Effector memory CD8-positive, alpha-beta T cell (primary cell): ENCODE measurements around the gene L3MBTL4.

Experiments used
- ATAC-seq: fragments of 150-1000 bp; cut with Tn5 transposase; replicated peaks from 2 replicates; pipeline ENCODE4 v1.10.0; 2021; ENCODE audit warnings: mild to moderate bottlenecking, moderate library complexity
- DNase-seq, 3 experiments: peaks; one replicate each; pipeline ENCODE4 v3.0.0; 2021
- H3K27ac Mint-ChIP-seq, 2 donors: one replicate each; pipeline ENCODE4 v1.8.0; 2022; ENCODE audit warnings: mild to moderate bottlenecking in 2 of 2, mixed read lengths in 2 of 2, moderate library complexity in 2 of 2
- H3K27me3 Mint-ChIP-seq, 2 donors: one replicate each; pipeline ENCODE4 v1.8.0; 2022; ENCODE audit warnings: mixed read lengths in 2 of 2
- H3K36me3 Mint-ChIP-seq: one replicate; pipeline ENCODE4 v1.8.0; 2022; ENCODE audit warnings: mild to moderate bottlenecking, moderate library complexity, mixed read lengths; ENCODE audit not compliant: insufficient read depth
- H3K4me1 Mint-ChIP-seq, 2 donors: one replicate each; pipeline ENCODE4 v1.8.0; 2022; ENCODE audit warnings: low read depth in 2 of 2, mixed read lengths in 2 of 2
- H3K4me3 Mint-ChIP-seq, 2 donors: one replicate each; pipeline ENCODE4 v1.8.0; 2022; ENCODE audit warnings: mild to moderate bottlenecking in 2 of 2, mixed read lengths in 2 of 2, moderate library complexity in 2 of 2
- H3K9me3 Mint-ChIP-seq, 2 donors: one replicate each; pipeline ENCODE4 v1.8.0; 2022; ENCODE audit warnings: mixed read lengths in 2 of 2

Gene L3MBTL4

DNA sequence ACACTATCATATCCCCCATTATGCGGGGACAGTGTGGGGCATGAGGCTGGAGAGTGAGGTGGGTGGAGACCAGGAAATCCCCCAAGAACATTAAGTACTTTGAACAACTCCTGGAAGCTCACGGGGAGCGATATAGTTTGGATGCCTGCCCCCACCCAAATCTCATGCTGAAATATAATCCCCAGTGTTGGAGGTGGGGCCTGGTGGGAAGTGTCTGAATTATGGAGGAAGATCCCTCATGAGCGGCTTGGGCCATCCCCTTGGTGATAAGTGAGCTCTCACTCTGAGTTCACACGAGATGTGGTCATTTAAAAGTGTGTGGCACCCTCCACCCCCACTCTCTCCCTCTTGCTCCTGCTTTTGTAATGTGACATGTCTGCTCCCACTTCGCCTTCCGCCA is 422.3 kb downstream of the L3MBTL4 start:
- peaks cover 3 to 12% of the 10 kb centered on the region in 2 donors for H3K9me3 Mint-ChIP-seq
- no peak overlapping the region for H3K4me3 Mint-ChIP-seq
- H3K27me3 Mint-ChIP-seq, result no peaks in the 10 kb centered on the region
- H3K36me3 Mint-ChIP-seq, result no peaks in the 10 kb centered on the region
- no peak for DNase-seq
- no peaks in the 10 kb centered on the region for H3K4me1 Mint-ChIP-seq
- H3K27ac Mint-ChIP-seq, result no peak overlapping the region
- no peak for ATAC-seq

DNA sequence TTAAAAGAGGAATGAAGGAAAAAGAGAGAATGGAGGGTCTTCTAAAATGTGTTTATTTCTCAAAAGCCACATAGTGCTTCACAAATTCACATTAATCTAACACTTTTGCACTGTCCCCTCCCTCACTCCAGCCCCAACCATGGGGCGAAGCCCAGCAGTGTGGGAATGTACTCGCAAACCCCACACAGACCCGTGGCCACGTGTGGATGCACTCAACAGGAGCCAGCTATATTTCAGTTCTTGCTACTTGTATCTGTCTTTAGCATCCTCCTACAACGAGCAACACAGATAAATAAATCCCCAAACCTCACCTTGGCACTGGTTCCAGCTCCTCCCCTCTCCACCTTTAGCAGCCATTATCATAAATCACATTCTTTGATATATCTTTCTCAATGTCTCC is 427.5 kb downstream of the L3MBTL4 start:
- Mint-ChIP-seq H3K27ac (no peak overlapping the region), H3K9me3 (peaks cover 3 to 7% of the 10 kb centered on the region in 2 donors), H3K4me1 (no peaks in the 10 kb centered on the region), H3K36me3 (no peaks in the 10 kb centered on the region), H3K27me3 (no peaks in the 10 kb centered on the region), H3K4me3 (no peak overlapping the region)
- ATAC-seq, result no peak
- DNase-seq, result no peak

DNA sequence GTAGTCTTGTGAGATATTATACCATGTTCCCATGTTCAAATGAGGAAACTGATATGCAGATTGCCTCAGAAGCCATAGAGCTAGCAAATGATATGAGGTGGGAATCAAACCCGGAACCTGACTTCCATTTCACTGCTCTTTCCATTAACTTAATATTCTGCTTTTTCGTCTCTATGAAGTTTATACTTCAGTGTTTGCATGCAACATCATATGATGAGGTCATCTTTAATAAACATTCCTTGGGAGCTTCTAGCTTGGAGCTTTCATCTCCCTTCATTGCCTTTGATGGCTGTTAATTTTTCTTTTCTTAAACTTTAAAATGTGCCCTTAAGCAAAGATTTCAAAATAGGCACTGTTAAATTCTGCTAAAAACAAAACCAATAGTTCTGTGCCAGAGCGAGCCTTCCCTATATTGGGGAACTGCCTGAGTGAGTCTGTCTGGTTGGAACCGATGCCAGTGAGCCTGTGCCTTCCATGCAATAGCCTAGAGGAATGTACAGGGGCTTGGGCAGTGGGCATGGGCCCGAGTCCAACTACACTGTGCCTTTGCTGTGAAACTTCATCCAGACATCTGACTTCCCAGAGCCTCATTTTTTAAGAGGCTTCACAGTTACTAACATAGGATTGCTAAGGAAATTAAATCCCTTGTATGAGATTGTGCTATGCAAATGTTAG is 428.3 kb downstream of the L3MBTL4 start:
- peaks cover 0 to 7% of the 10 kb centered on the region in 2 donors for H3K9me3 Mint-ChIP-seq
- no peak overlapping the region for H3K27ac Mint-ChIP-seq
- DNase-seq (no peak), ATAC-seq (no peak)
- H3K27me3 Mint-ChIP-seq, result no peaks in the 10 kb centered on the region
- H3K4me1 Mint-ChIP-seq, result no peaks in the 10 kb centered on the region
- no peak overlapping the region for H3K4me3 Mint-ChIP-seq
- no peaks in the 10 kb centered on the region for H3K36me3 Mint-ChIP-seq

DNA sequence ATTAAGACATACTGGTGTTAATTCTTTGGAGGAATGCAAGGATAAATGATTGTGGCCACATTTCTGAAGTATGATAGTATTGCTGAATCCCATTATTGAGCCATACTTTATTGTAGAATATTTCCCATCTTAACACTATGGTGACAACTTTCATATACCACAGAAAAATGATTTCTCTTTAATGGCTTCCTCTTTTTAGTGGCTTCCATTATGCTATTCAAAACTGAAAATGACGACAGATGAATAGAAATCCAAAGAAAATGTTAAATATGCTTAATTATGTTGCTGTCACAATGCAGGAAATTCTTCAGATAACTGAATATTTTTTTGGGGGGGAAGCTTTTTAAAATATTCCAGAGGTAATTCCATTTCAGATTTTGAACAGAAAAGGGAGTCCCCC is 430.5 kb downstream of the L3MBTL4 start:
- Mint-ChIP-seq H3K27me3 (no peaks in the 10 kb centered on the region), H3K27ac (no peak overlapping the region), H3K4me1 (no peaks in the 10 kb centered on the region), H3K36me3 (no peaks in the 10 kb centered on the region), H3K4me3 (no peak overlapping the region), H3K9me3 (no peaks in the 10 kb centered on the region)
- ATAC-seq (no peak), DNase-seq (no peak)

DNA sequence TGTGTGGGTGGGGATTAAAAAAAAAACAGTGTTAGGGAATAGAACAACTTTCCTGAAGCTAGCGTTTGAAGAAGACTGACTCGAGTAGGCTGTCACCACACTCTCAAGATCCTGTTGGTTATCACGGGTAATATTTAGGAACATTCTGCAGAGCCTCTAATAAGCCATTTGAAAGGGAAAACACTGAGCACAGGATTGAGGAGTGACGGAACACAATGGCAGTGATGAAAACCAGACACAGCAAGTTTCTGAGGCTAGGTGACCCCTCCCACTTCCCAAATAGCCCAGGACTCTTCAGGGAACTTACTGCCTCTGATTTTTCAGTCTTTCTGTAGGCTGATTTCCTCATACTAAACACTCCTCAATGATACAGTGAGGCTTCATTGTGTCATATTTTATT is 431.2 kb downstream of the L3MBTL4 start:
- DNase-seq (no peak), ATAC-seq (no peak)

DNA sequence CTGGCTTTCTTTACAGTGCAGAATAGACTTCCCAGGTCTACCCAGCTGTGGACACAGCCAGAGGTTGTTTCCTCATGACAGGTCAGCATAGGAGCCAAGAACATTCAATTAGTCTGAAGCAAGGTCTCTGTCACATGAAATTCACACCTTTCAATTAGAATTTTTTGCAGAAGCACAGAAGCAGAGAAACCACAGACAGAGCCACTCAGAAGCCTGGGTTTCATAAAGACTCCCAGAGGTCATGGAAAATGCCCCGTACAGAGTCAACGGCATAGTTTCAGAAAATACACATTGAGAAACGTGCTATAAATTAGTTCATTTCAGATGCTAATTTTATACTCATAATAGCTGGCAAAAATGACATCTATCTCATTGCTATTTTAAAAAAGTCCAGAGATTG is 432.4 kb downstream of the L3MBTL4 start:
- H3K27ac Mint-ChIP-seq, result no peak overlapping the region
- H3K36me3 Mint-ChIP-seq, result no peaks in the 10 kb centered on the region
- no peak overlapping the region for H3K4me3 Mint-ChIP-seq
- DNase-seq, result no peak
- H3K4me1 Mint-ChIP-seq, result no peaks in the 10 kb centered on the region
- H3K27me3 Mint-ChIP-seq, result no peaks in the 10 kb centered on the region
- ATAC-seq, result no peak
- H3K9me3 Mint-ChIP-seq, result no peaks in the 10 kb centered on the region

More for the DNA sequence above, 431.2 kb downstream of the L3MBTL4 start:
- Mint-ChIP-seq H3K27me3 (no peaks in the 10 kb centered on the region), H3K9me3 (no peaks in the 10 kb centered on the region), H3K36me3 (no peaks in the 10 kb centered on the region), H3K4me3 (no peak overlapping the region), H3K4me1 (no peaks in the 10 kb centered on the region), H3K27ac (no peak overlapping the region)

DNA sequence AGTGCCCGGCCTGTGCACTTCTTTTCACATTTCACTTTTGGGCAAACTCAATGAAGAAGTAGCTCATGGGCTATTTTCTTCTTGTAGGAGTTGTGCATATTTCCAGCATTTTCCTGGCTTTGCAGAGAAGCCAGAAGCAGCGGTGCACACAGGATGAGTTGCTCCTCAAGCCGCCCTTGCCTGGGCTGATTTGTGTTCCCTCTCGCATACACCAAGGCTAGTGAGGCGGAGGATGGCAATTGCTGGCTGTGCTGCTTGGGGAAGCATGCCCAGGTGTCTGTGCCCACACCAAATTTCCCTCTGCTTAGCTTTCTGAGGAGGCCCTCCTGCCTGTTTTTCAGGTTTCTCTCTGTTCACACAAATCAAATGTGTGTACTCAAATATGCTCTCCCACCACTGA is 434.0 kb downstream of the L3MBTL4 start:
- no peak overlapping the region for H3K4me3 Mint-ChIP-seq
- ATAC-seq (no peak), DNase-seq (no peak)
- H3K9me3 Mint-ChIP-seq, result no peaks in the 10 kb centered on the region
- no peaks in the 10 kb centered on the region for H3K36me3 Mint-ChIP-seq
- no peaks in the 10 kb centered on the region for H3K27me3 Mint-ChIP-seq
- H3K27ac Mint-ChIP-seq, result no peak overlapping the region
- H3K4me1 Mint-ChIP-seq, result no peaks in the 10 kb centered on the region

DNA sequence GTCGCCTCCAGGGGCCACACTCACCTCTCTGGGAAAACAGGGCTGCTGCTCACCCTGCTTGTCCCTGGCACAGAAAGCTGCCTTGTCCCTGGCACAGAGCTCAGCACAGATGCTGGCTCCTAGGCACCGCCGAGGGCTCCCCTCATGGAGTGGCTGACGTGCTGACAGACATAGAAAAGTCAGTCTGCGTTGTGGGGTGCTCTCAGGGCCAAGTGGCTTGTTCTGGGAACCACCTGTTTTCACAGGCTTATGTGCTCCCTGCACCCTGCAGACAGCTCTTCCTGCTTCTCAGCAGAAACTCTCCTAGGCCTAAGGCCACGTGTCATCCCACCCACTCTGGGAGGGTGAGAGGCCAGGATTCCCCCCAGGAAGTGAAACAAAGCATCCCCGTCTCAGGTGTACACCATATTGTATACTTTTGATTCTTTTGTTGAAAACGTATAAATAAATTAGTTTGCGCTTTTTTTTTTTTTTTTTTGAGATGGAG is 434.7 kb downstream of the L3MBTL4 start:
- no peaks in the 10 kb centered on the region for H3K4me1 Mint-ChIP-seq
- H3K27me3 Mint-ChIP-seq, result no peaks in the 10 kb centered on the region
- ATAC-seq, result no peak
- H3K36me3 Mint-ChIP-seq, result no peaks in the 10 kb centered on the region
- peaks cover 0 to 2% of the 10 kb centered on the region in 2 donors for H3K9me3 Mint-ChIP-seq
- H3K27ac Mint-ChIP-seq, result no peak overlapping the region
- H3K4me3 Mint-ChIP-seq, result no peak overlapping the region
- no peak for DNase-seq

DNA sequence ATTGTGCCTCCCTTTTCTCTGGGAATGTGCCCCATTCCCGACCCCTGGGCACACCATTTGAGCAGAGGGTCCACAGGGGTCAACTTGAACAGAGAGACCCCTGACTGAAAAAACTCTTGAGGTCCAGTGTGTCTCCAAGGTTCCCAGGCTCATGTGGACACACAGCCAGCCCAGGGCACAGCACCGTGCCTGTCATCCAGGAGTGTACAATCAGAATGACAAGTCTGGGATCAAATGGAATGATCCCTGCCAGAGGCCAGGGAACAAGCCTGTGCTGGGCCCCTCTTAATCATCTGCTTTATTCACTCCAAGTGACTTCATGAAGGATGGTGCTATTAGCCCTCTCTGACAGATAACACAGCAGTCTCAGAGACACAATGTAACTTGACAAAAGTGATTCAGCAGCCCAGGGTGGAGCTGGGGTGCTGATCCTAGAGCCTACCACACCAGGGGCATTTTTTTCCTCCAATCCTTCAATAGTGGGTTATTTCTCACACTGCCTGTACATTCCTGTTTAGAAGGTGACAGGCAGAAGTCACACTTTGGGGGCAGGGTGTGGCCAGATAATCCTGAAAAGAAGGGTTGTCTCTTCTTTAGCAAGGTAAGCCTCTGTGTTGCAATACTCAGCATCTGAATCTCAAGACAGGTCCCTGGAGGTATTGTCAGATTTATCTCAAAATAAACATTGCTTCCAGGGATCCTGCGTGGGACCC is 435.4 kb downstream of the L3MBTL4 start:
- Mint-ChIP-seq H3K36me3 (no peaks in the 10 kb centered on the region), H3K4me3 (no peak overlapping the region), H3K27ac (no peak overlapping the region), H3K27me3 (no peaks in the 10 kb centered on the region), H3K4me1 (no peaks in the 10 kb centered on the region), H3K9me3 (peaks cover 0 to 2% of the 10 kb centered on the region in 2 donors)
- no peak for DNase-seq
- ATAC-seq, result no peak

DNA sequence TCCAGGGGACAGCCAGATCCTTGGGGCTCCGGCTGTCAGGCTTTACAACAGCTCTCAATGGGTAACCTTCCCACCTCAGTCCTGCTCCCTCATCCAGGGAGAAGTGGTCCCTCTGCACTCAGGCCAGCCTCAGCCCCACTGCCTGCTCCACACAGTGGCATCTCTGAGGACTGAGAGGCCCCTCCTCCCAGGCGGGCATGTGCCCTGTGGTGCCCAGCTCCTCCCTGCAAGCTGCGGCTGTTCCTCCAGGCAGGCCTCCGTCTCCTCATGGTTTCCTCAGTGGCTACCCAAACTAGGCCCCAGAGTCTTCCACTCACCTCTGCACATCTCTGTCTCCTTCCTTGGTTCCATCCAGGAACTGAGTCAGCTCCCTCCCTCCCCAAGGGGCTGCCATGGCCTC is 437.7 kb downstream of the L3MBTL4 start:
- Mint-ChIP-seq H3K27ac (no peak overlapping the region), H3K4me3 (no peak overlapping the region)

DNA sequence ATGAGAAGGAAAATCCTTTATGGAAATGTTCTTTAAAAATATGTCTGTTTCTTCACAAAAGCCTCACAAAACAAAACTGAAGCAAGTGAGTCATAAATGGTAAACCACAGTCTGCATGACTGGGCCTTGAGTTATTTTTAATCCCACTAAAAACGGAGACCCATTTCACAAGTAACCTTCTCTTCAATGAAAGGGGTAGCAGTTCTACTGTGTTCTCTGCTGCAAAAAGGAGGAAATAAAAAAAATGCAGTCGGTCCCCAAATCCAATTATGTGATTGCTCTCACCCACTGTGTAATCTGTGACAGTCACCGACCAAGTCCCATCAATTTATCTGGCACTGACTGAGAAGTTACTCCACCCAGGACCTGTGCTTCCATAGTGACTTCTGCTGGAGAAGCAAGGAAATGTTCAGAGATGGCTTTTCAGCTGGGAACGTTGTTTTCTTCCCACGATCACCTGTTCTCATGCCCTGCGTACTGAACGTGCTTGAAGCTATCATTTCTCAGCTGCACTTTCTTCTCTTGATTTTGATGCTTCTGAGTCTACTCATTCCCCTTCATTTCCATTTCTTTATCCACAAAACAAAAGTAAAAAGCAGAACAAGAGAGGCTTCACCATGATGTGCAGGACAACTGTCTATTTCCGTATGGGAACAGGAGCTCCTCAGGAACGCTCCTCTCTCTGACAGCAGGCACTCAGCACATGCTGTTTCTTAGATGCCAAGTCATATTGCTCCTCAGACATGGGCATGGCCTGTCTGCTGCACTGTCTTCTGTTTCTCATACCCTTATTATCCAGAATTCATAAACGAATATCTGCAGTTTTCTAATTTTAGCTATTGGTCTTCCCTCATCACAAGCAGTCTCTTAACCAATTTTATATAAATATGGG is 439.4 kb downstream of the L3MBTL4 start:
- peaks cover 0 to 4% of the 10 kb centered on the region in 2 donors for H3K9me3 Mint-ChIP-seq
- no peaks in the 10 kb centered on the region for H3K4me1 Mint-ChIP-seq
- H3K4me3 Mint-ChIP-seq, result no peak overlapping the region
- DNase-seq (no peak), ATAC-seq (no peak)
- no peaks in the 10 kb centered on the region for H3K27me3 Mint-ChIP-seq
- H3K36me3 Mint-ChIP-seq, result no peaks in the 10 kb centered on the region
- H3K27ac Mint-ChIP-seq, result no peak overlapping the region

More for the DNA sequence above, 437.7 kb downstream of the L3MBTL4 start:
- H3K36me3 Mint-ChIP-seq, result no peaks in the 10 kb centered on the region
- H3K4me1 Mint-ChIP-seq, result no peaks in the 10 kb centered on the region
- peaks cover 0 to 2% of the 10 kb centered on the region in 2 donors for H3K9me3 Mint-ChIP-seq
- no peak for ATAC-seq
- H3K27me3 Mint-ChIP-seq, result no peaks in the 10 kb centered on the region
- DNase-seq, result no peak

DNA sequence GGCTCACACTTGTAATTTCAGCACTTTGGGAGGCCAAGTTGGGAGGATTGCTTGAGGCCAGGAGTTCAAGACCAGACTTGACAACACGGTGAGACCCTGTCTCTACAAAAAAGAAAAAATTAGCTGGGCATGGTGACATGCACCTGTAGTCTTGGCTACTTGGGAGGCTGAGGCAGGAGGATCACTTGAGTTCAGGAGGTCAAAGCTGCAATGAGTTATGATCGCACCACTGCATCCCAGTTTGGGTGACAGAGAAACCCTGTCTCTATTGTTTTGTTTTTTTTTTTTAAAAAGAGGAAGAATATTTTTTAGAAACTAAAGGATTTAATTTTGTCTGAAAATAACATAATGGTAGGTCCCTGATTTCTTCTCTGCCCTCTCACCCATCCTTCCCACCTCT is 440.0 kb downstream of the L3MBTL4 start:
- no peak for DNase-seq
- H3K9me3 Mint-ChIP-seq, result peaks cover 0 to 4% of the 10 kb centered on the region in 2 donors

DNA sequence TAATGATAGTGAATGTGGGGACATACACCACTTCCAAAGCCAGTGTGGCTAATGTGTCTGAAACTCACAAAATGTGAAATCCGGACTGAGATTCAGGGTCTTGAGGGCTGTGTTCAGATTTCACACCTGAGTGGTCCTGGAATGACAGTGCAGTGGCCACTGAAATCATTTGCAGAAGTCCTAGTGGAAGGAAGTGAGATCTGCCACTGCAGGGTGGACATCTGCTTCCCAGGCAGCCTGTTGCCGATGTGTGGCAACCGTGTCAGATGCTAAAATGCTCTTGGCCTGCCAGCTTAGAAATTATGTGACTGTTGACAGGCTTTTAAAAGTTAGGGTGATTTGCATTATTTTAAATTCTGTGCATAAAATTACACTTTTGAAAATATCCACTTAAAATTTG is 441.6 kb downstream of the L3MBTL4 start:
- no peak for DNase-seq
- H3K9me3 Mint-ChIP-seq, result peaks cover 0 to 4% of the 10 kb centered on the region in 2 donors
- H3K4me3 Mint-ChIP-seq, result no peak overlapping the region
- H3K4me1 Mint-ChIP-seq, result no peaks in the 10 kb centered on the region
- H3K27ac Mint-ChIP-seq, result no peak overlapping the region
- ATAC-seq, result no peak
- H3K27me3 Mint-ChIP-seq, result no peaks in the 10 kb centered on the region
- H3K36me3 Mint-ChIP-seq, result no peaks in the 10 kb centered on the region

More for the DNA sequence above, 440.0 kb downstream of the L3MBTL4 start:
- Mint-ChIP-seq H3K27me3 (no peaks in the 10 kb centered on the region), H3K4me3 (no peak overlapping the region), H3K27ac (no peak overlapping the region), H3K4me1 (no peaks in the 10 kb centered on the region), H3K36me3 (no peaks in the 10 kb centered on the region)
- ATAC-seq, result no peak
